ENCODE results near the gene CYP1B1. TPM values are rescaled to one million over a fixed set of nuclear protein-coding genes. Genes with fewer than 3 reads are reported as not detected.

The CYP1B1 gene
- total RNA-seq, 1 experiment from 2014 or later = 2.6 TPM

DNA sequence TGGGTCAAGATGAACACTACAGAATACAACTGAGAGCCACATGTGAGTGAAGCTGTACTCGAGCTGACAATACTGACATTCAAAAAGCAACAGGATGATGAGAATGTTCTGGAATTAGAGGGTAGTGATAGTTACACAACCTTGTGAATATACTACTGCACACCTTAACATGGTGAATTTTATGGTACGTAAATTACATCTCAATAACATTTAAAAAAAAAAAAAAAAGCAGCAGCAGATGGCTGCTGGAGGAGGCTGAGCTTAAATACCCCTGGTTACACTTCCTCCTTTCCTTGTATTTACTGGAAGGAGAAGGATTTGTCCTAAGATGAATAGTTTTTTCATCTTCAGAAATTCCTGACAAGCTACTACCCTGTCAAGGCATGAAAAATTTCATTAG, 45.5 kb upstream of the CYP1B1 start (continued):
- TF ChIP-seq, protein P1, sequence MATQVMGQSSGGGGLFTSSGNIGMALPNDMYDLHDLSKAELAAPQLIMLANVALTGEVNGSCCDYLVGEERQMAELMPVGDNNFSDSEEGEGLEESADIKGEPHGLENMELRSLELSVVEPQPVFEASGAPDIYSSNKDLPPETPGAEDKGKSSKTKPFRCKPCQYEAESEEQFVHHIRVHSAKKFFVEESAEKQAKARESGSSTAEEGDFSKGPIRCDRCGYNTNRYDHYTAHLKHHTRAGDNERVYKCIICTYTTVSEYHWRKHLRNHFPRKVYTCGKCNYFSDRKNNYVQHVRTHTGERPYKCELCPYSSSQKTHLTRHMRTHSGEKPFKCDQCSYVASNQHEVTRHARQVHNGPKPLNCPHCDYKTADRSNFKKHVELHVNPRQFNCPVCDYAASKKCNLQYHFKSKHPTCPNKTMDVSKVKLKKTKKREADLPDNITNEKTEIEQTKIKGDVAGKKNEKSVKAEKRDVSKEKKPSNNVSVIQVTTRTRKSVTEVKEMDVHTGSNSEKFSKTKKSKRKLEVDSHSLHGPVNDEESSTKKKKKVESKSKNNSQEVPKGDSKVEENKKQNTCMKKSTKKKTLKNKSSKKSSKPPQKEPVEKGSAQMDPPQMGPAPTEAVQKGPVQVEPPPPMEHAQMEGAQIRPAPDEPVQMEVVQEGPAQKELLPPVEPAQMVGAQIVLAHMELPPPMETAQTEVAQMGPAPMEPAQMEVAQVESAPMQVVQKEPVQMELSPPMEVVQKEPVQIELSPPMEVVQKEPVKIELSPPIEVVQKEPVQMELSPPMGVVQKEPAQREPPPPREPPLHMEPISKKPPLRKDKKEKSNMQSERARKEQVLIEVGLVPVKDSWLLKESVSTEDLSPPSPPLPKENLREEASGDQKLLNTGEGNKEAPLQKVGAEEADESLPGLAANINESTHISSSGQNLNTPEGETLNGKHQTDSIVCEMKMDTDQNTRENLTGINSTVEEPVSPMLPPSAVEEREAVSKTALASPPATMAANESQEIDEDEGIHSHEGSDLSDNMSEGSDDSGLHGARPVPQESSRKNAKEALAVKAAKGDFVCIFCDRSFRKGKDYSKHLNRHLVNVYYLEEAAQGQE (IDR thresholded peaks at IDR 0.05; ENCODE audit: low read depth) = no peak
- TF ChIP-seq JUND (IDR thresholded peaks at IDR 0.05) (no peak), EZH2 (IDR thresholded peaks at IDR 0.05) (no peak)

DNA sequence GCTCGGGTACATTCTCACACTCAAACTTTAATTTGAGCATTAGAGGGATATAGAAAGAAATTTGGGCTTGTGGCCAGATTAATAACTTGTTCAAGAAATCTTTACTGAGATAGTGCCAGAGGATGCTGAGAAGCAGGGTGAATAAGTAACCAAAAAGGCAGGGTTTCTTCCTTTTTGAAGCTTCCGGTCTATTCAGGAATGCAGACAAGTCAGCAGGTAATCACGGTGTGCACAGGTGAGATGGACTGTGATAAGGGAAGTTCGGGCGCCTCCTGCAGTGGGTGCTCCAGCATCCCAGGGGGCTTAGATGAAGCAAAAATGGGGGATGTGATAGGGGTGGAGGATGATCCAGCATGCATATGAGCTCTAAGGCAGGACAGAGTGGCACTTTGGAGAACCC, 44.9 kb upstream of the CYP1B1 start:
- no peaks in the 10 kb centered on the region for H3K36me3 ChIP-seq (ENCODE audit: control insufficient read depth in 1 of 2, insufficient read depth in 2 of 2, low read length in 2 of 2)
- H4K20me1 ChIP-seq (ENCODE audit: insufficient read depth) = no peaks in the 10 kb centered on the region
- no peak overlapping the region for H3K4me2 ChIP-seq (ENCODE audit: low read length)
- no peak overlapping the region for H3K27ac ChIP-seq (ENCODE audit: low read depth, low read length)
- H3K27me3 ChIP-seq (ENCODE audit: insufficient read depth, low read length) = no peaks in the 10 kb centered on the region
- ChIA-PET RAD21 (ENCODE audit: low non-redundant PET in 1 of 2, low total read pairs in 2 of 2, uncharacterized antibody in 2 of 2, unreplicated experiment in 2 of 2) (no interaction called here), POLR2A (interaction anchor here (0.6 kb wide), 1 partner anchor 11 kb away, joined by 3 read pairs; no protein-coding TSS in a partner anchor), CTCF (no interaction called here)
- BruUV-seq (replicated peaks) = no TSS peak
- no peak for ATAC-seq
- H2AFZ ChIP-seq (ENCODE audit: low read depth, low read length, poor library complexity, severe bottlenecking) = no peak overlapping the region
- H3K4me1 ChIP-seq (ENCODE audit: control insufficient read depth in 1 of 2, insufficient read depth in 2 of 2, low read length in 2 of 2) = no peaks in the 10 kb centered on the region
- H3K4me3 ChIP-seq (replicated peaks in 1 of 2; ENCODE audit: low read depth in 1 of 2, low read length in 2 of 2) = no peak overlapping the region
- intact Hi-C loops (cut with micrococcal nuclease) = no loop called here
- H3K9me3 ChIP-seq (ENCODE audit: control insufficient read depth in 1 of 2, insufficient read depth in 1 of 2, low read depth in 1 of 2, low read length in 2 of 2) = no peaks in the 10 kb centered on the region
- TF ChIP-seq, protein P2, sequence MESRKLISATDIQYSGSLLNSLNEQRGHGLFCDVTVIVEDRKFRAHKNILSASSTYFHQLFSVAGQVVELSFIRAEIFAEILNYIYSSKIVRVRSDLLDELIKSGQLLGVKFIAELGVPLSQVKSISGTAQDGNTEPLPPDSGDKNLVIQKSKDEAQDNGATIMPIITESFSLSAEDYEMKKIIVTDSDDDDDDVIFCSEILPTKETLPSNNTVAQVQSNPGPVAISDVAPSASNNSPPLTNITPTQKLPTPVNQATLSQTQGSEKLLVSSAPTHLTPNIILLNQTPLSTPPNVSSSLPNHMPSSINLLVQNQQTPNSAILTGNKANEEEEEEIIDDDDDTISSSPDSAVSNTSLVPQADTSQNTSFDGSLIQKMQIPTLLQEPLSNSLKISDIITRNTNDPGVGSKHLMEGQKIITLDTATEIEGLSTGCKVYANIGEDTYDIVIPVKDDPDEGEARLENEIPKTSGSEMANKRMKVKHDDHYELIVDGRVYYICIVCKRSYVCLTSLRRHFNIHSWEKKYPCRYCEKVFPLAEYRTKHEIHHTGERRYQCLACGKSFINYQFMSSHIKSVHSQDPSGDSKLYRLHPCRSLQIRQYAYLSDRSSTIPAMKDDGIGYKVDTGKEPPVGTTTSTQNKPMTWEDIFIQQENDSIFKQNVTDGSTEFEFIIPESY (IDR thresholded peaks at IDR 0.05; ENCODE audit: extremely low read depth, insufficient replicate concordance, low read length) = no peak
- no peaks in the 10 kb centered on the region for H3K79me2 ChIP-seq (ENCODE audit: insufficient read depth, low read length)
- no peaks in the 10 kb centered on the region for H3K9me2 ChIP-seq (ENCODE audit: insufficient read depth)
- no peak for DNase-seq (ENCODE audit: low read depth, low spot score)
- H3K9ac ChIP-seq (ENCODE audit: low read length) = no peak overlapping the region
